Endodermal cell (in vitro differentiated cells): ENCODE data around the gene PPP1CA. TPM values are rescaled to one million over a fixed set of nuclear protein-coding genes. Genes with fewer than 3 reads are reported as not detected.

Experiments used
- DNase-seq: peaks from one replicate; pipeline ENCODE4 v3.0.0-alpha.2; 2017
- H3K27ac ChIP-seq: 2 replicates; pipeline ENCODE4 v1.5.1; 2013; ENCODE audit warnings: mild to moderate bottlenecking, low read depth, low read length, moderate library complexity
- H3K27me3 ChIP-seq: 2 replicates; pipeline ENCODE4 v1.6.1; 2013; ENCODE audit warnings: mild to moderate bottlenecking, low read length, moderate library complexity; ENCODE audit not compliant: insufficient read depth, control insufficient read depth, poor library complexity, severe bottlenecking
- H3K36me3 ChIP-seq: 2 replicates; pipeline ENCODE4 v1.7.0; 2013; ENCODE audit warnings: mild to moderate bottlenecking, low read length, moderate library complexity; ENCODE audit not compliant: control insufficient read depth, insufficient read depth
- H3K4me1 ChIP-seq: one replicate; pipeline ENCODE4 v1.7.0; 2013; ENCODE audit warnings: low read length; ENCODE audit not compliant: control insufficient read depth, insufficient read depth
- H3K4me3 ChIP-seq: 2 replicates; pipeline ENCODE4 v1.5.1; 2013; ENCODE audit warnings: mild to moderate bottlenecking, low read length, moderate library complexity
- H3K9ac ChIP-seq: 2 replicates; pipeline ENCODE4 v1.6.1; 2013; ENCODE audit warnings: mild to moderate bottlenecking, low read length, moderate library complexity; ENCODE audit not compliant: poor library complexity, severe bottlenecking; ENCODE audit errors: extremely low read depth
- H3K9me3 ChIP-seq: 2 replicates; pipeline ENCODE4 v1.6.1; 2013; ENCODE audit warnings: mild to moderate bottlenecking, low read length, moderate library complexity; ENCODE audit not compliant: control insufficient read depth
- H3K27ac Mint-ChIP-seq: 2 replicates; pipeline ENCODE4 v1.8.0; 2020; ENCODE audit warnings: mixed read lengths
- H3K27me3 Mint-ChIP-seq: 2 replicates; pipeline ENCODE4 v1.8.0; 2021; ENCODE audit warnings: mild to moderate bottlenecking, mixed read lengths; ENCODE audit not compliant: insufficient read depth
- H3K36me3 Mint-ChIP-seq: 2 replicates; pipeline ENCODE4 v1.8.0; 2020; ENCODE audit warnings: low read depth, mixed read lengths
- H3K4me1 Mint-ChIP-seq: 2 replicates; pipeline ENCODE4 v1.8.0; 2020; ENCODE audit warnings: mixed read lengths
- H3K4me3 Mint-ChIP-seq: 2 replicates; pipeline ENCODE4 v1.8.0; 2020; ENCODE audit warnings: mild to moderate bottlenecking, moderate library complexity, mixed read lengths
- H3K9me3 Mint-ChIP-seq: 2 replicates; pipeline ENCODE4 v1.8.0; 2020; ENCODE audit warnings: mild to moderate bottlenecking, mixed read lengths
- WGBS, 2 experiments: methylation state at CpG; one replicate each; pipeline versions ENCODE4 v1.1.5 to v1.1.7; 2013; ENCODE audit warnings: missing lambda C conversion rate in 2 of 2, mixed read lengths in 1 of 2; ENCODE audit not compliant: insufficient coverage in 1 of 2, insufficient read length in 1 of 2; 5-methylcytosine and 5-hydroxymethylcytosine counted together
- total RNA-seq, 2 donors: library from RNA; stranded (reverse); fragmentation: NEBNext Ultra II Directional in 1 of 2; extraction: Animal tissue kit (Norgen Biotek cat#: 25700) in 1 of 2; gene quantifications; 2 replicates in 1 of 2; 3 replicates in 1 of 2; pipeline ENCODE4 v1.2.1, GENCODE V29; 2021
- TF ChIP-seq, protein P1 (sequence below): fragments of 200-600 bp; sonication (generic); conservative IDR thresholded peaks from 2 replicates; pipeline ENCODE4 v1.5.0; 2021; ENCODE audit warnings: antibody characterized with exemption, mild to moderate bottlenecking

Gene PPP1CA
- total RNA-seq, 2 donors from 2014 or later: 182 to 212 TPM

- H3K4me1 ChIP-seq: peaks cover 30% of the 10 kb centered on the region
- peaks cover 32% of the 10 kb centered on the region for H3K4me1 Mint-ChIP-seq
- H3K36me3 ChIP-seq: no peaks in the 10 kb centered on the region
- H3K27ac ChIP-seq: no peak overlapping the region
- H3K4me3 ChIP-seq: no peak overlapping the region
- no peaks in the 10 kb centered on the region for H3K36me3 Mint-ChIP-seq
- DNase-seq: peak; percentile 86
- H3K27ac Mint-ChIP-seq: peak overlapping the region; percentile 44
- no peaks in the 10 kb centered on the region for H3K27me3 Mint-ChIP-seq
- no peaks in the 10 kb centered on the region for H3K9me3 Mint-ChIP-seq
- H3K9me3 ChIP-seq: no peaks in the 10 kb centered on the region
- H3K27me3 ChIP-seq: no peaks in the 10 kb centered on the region
- no peak overlapping the region for H3K9ac ChIP-seq
- H3K4me3 Mint-ChIP-seq: peak overlapping the region; percentile 35
- WGBS, 2 experiments: 36 to 61% methylated on average over 6 to 11 of the region's 11 CpGs
- TF ChIP-seq, protein P1, sequence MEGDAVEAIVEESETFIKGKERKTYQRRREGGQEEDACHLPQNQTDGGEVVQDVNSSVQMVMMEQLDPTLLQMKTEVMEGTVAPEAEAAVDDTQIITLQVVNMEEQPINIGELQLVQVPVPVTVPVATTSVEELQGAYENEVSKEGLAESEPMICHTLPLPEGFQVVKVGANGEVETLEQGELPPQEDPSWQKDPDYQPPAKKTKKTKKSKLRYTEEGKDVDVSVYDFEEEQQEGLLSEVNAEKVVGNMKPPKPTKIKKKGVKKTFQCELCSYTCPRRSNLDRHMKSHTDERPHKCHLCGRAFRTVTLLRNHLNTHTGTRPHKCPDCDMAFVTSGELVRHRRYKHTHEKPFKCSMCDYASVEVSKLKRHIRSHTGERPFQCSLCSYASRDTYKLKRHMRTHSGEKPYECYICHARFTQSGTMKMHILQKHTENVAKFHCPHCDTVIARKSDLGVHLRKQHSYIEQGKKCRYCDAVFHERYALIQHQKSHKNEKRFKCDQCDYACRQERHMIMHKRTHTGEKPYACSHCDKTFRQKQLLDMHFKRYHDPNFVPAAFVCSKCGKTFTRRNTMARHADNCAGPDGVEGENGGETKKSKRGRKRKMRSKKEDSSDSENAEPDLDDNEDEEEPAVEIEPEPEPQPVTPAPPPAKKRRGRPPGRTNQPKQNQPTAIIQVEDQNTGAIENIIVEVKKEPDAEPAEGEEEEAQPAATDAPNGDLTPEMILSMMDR: peak; percentile 95
These were observed 50.2 kb downstream of the PPP1CA start for GRCh38 chr11:67351275-67352005.

GRCh38 chr11:67349928-67350465 is 51.7 kb downstream of the PPP1CA start:
- H3K36me3 Mint-ChIP-seq: no peaks in the 10 kb centered on the region
- TF ChIP-seq, protein P1: no peak
- DNase-seq: no peak
- Histone ChIP-seq H3K9ac (no peak overlapping the region), H3K27me3 (no peaks in the 10 kb centered on the region), H3K4me3 (no peak overlapping the region), H3K4me1 (peaks cover 17% of the 10 kb centered on the region), H3K27ac (no peak overlapping the region), H3K36me3 (no peaks in the 10 kb centered on the region), H3K9me3 (no peaks in the 10 kb centered on the region)
- no peak overlapping the region for H3K4me3 Mint-ChIP-seq
- no peak overlapping the region for H3K27ac Mint-ChIP-seq
- no peaks in the 10 kb centered on the region for H3K27me3 Mint-ChIP-seq
- H3K4me1 Mint-ChIP-seq: peaks cover 26% of the 10 kb centered on the region
- H3K9me3 Mint-ChIP-seq: no peaks in the 10 kb centered on the region
- 82 to 89% methylated on average over 4 of the region's 4 CpGs for WGBS, 2 experiments

DNA sequence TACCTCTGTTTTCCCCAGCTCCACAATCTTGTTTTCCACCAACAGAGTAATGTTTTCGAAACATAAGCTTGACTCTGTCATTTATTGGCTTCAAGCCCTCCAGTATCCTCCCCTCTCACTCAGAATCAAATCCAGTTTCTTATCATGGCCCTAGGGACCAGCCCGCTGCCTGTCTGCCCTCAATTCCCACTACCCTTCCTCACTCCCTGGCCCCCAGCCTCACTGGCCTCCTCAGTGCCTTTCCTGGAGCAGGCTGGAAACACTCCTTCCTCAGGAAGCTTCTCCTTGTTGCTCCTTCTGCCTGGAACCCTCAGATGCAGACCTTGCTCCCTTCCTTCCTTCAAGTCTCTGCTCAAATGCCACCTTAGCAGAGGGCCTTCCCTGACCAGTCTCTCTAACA is 52.2 kb downstream of the PPP1CA start:
- Mint-ChIP-seq H3K4me1 (peaks cover 21% of the 10 kb centered on the region), H3K27me3 (no peaks in the 10 kb centered on the region), H3K36me3 (no peaks in the 10 kb centered on the region), H3K9me3 (no peaks in the 10 kb centered on the region), H3K4me3 (no peak overlapping the region), H3K27ac (no peak overlapping the region)
- H3K36me3 ChIP-seq: no peaks in the 10 kb centered on the region
- no peak for DNase-seq
- TF ChIP-seq, protein P1: no peak
- H3K27ac ChIP-seq: no peak overlapping the region
- no peaks in the 10 kb centered on the region for H3K9me3 ChIP-seq
- peaks cover 11% of the 10 kb centered on the region for H3K4me1 ChIP-seq
- H3K9ac ChIP-seq: no peak overlapping the region
- H3K4me3 ChIP-seq: no peak overlapping the region
- 83 to 95% methylated on average over 2 of the region's 2 CpGs for WGBS, 2 experiments
- H3K27me3 ChIP-seq: no peaks in the 10 kb centered on the region
